OCI-LY7 (cell line): ENCODE results near the gene CCDC116. TPM values are rescaled to one million over a fixed set of nuclear protein-coding genes. Genes with fewer than 3 reads are reported as not detected.

ENCODE experiments used
- BruUV-seq: library from RNA; stranded (reverse); fragments of 400-500 nt; replicated peaks from 2 replicates; lab custom pipeline; 2021; lab: Mats Ljungman, UMichigan
- CTCF ChIA-PET: fragments of 300-600 bp; sonication (Branson Sonifier 250); formaldehyde crosslinking; loops from one replicate; lab custom pipeline; 2022; ENCODE audit warnings: antibody characterized with exemption; ENCODE audit not compliant: unreplicated experiment; lab: Charles Lee
- POLR2A ChIA-PET: fragments of 300-600 bp; sonication (Branson Sonifier 250); formaldehyde crosslinking; loops from one replicate; lab custom pipeline; 2022; ENCODE audit warnings: antibody characterized with exemption; lab: Charles Lee
- DNase-seq: peaks from one replicate; pipeline ENCODE4 v3.0.0-alpha.2; 2015; ENCODE audit warnings: low spot score
- H2AFZ ChIP-seq: fragments of 200-600 bp; sonication (generic), shearing (Covaris generic); 2 replicates; pipeline ENCODE4 v1.6.1; 2014; ENCODE audit warnings: mild to moderate bottlenecking, antibody characterized with exemption, low read length, moderate library complexity
- H3K27ac ChIP-seq: fragments of 200-600 bp; sonication (generic); 2 replicates; pipeline ENCODE4 v1.5.1; 2014; ENCODE audit warnings: mixed run types, low read depth, mild to moderate bottlenecking, moderate library complexity, low read length, inconsistent platforms; ENCODE audit not compliant: poor library complexity, severe bottlenecking
- H3K36me3 ChIP-seq: fragments of 200-600 bp; sonication (generic); 2 replicates; pipeline ENCODE4 v1.6.1; 2014; ENCODE audit warnings: mild to moderate bottlenecking, antibody characterized with exemption, low read length, moderate library complexity, mixed read lengths; ENCODE audit not compliant: insufficient read depth
- H3K4me1 ChIP-seq: fragments of 200-600 bp; sonication (generic); 2 replicates; pipeline ENCODE4 v1.5.1; 2014; ENCODE audit warnings: mild to moderate bottlenecking, low read length; ENCODE audit not compliant: insufficient read depth, poor library complexity, severe bottlenecking
- H3K4me2 ChIP-seq: fragments of 200-600 bp; sonication (generic); 2 replicates; pipeline ENCODE4 v1.6.1; 2014; ENCODE audit warnings: mild to moderate bottlenecking, low read length
- H3K4me3 ChIP-seq: fragments of 200-600 bp; sonication (generic); 2 replicates; pipeline ENCODE4 v1.5.1; 2014; ENCODE audit warnings: mild to moderate bottlenecking, low read depth, low read length; ENCODE audit not compliant: poor library complexity, severe bottlenecking
- H3K79me2 ChIP-seq: fragments of 200-600 bp; sonication (generic); 2 replicates; pipeline ENCODE4 v1.6.1; 2016; ENCODE audit warnings: low read depth, mild to moderate bottlenecking, low read length, moderate library complexity, mixed read lengths; ENCODE audit not compliant: insufficient read depth
- H3K9me2 ChIP-seq: fragments of 200-600 bp; sonication (generic); 2 replicates; pipeline ENCODE4 v1.6.1; 2016; ENCODE audit warnings: mild to moderate bottlenecking, low read length, mixed read lengths; ENCODE audit not compliant: insufficient read depth
- H3K9me3 ChIP-seq: fragments of 200-600 bp; sonication (generic); 2 replicates; pipeline ENCODE4 v1.6.1; 2014; ENCODE audit warnings: mild to moderate bottlenecking, mixed run types, low read length, mixed read lengths
- H4K20me1 ChIP-seq: fragments of 200-600 bp; sonication (generic); 2 replicates; pipeline ENCODE4 v1.6.1; 2014; ENCODE audit warnings: mild to moderate bottlenecking, antibody characterized with exemption, low read length, moderate library complexity, mixed read lengths; ENCODE audit not compliant: insufficient read depth
- CTCF ChIP-seq: fragments of 200-600 bp; sonication (generic); conservative IDR thresholded peaks from 2 replicates; pipeline ENCODE4 v1.5.1; 2014; ENCODE audit warnings: mild to moderate bottlenecking, antibody characterized with exemption, low read length, moderate library complexity, mixed read lengths
- EZH2phosphoT487 ChIP-seq: fragments of 200-600 bp; sonication (generic); IDR thresholded peaks from 2 replicates; pipeline ENCODE4 v1.6.1; 2018; ENCODE audit warnings: low read depth, borderline replicate concordance, mild to moderate bottlenecking, mixed run types, antibody characterized with exemption, low read length, moderate library complexity, mixed read lengths
- intact Hi-C: fragments of 100-400 bp; cut with micrococcal nuclease; formaldehyde crosslinking; loops from one replicate; pipeline ENCODE4 v1.10.0; 2022; ENCODE audit not compliant: unreplicated experiment
- total RNA-seq, 2 experiments: library from RNA; depleted of rRNA in 1 of 2; stranded (reverse); fragments of >200 nt in 1 of 2; shearing (Covaris generic) in 1 of 2; gene quantifications; 2 replicates each; pipeline ENCODE4 v1.2.3, GENCODE V29; 2014 to 2022

CCDC116 gene
- total RNA-seq, 2 experiments from 2014 or later: 1.5 to 3.1 TPM

GRCh38 chr22:21650280-21650679 lies 17.7 kb downstream of the CCDC116 start:
- no peak for TF ChIP-seq EZH2phosphoT487
- TF ChIP-seq CTCF: no peak
- ChIA-PET CTCF (no interaction called here), POLR2A (interaction anchor here (2.5 kb wide), 1 partner anchor 8 kb away, joined by 7 read pairs; the partner anchor contains the start of gene SDF2L1)
- peaks cover 32% of the 10 kb centered on the region for H3K4me1 ChIP-seq
- BruUV-seq: no TSS peak
- H3K36me3 ChIP-seq: peaks cover 47% of the 10 kb centered on the region
- H3K9me3 ChIP-seq: no peaks in the 10 kb centered on the region
- no peaks in the 10 kb centered on the region for H4K20me1 ChIP-seq
- no peak overlapping the region for H3K4me3 ChIP-seq
- H3K27ac ChIP-seq: no peak overlapping the region
- intact Hi-C loops: no loop called here
- no peak overlapping the region for H3K4me2 ChIP-seq
- DNase-seq: no peak
- H2AFZ ChIP-seq: no peak overlapping the region
- H3K79me2 ChIP-seq: no peaks in the 10 kb centered on the region
- H3K9me2 ChIP-seq: no peaks in the 10 kb centered on the region

- TF ChIP-seq EZH2phosphoT487 (no peak), CTCF (no peak)
- ChIA-PET POLR2A (interaction anchor here (2.5 kb wide), 1 partner anchor 9 kb away, joined by 7 read pairs; the partner anchor contains the start of gene SDF2L1), CTCF (no interaction called here)
- Histone ChIP-seq H3K4me1 (peaks cover 32% of the 10 kb centered on the region), H4K20me1 (no peaks in the 10 kb centered on the region), H3K9me3 (no peaks in the 10 kb centered on the region), H3K4me2 (peak overlapping the region; percentile 97), H3K36me3 (peaks cover 42% of the 10 kb centered on the region), H3K9me2 (no peaks in the 10 kb centered on the region), H3K27ac (peak overlapping the region; percentile 68), H3K79me2 (no peaks in the 10 kb centered on the region), H2AFZ (peak overlapping the region; percentile 97), H3K4me3 (peak overlapping the region; percentile 76)
- no peak for DNase-seq
- intact Hi-C loops: no loop called here
- no TSS peak for BruUV-seq
Measured at GRCh38 chr22:21650823-21651520, 18.4 kb downstream of the CCDC116 start.

- peaks cover 37% of the 10 kb centered on the region for H3K36me3 ChIP-seq
- ChIA-PET CTCF (interaction anchor here (0.6 kb wide), 1 partner anchor 381 kb away, joined by 3 read pairs; no protein-coding TSS in a partner anchor), POLR2A (interaction anchor here (1.3 to 2.5 kb wide), 2 partner anchors 9 to 73 kb away, joined by 3 to 7 read pairs; partner anchors contain the start of gene SDF2L1)
- peak overlapping the region; percentile 76 for H3K4me3 ChIP-seq
- H3K9me2 ChIP-seq: no peaks in the 10 kb centered on the region
- no peaks in the 10 kb centered on the region for H3K79me2 ChIP-seq
- H2AFZ ChIP-seq: peak overlapping the region; percentile 97
- TF ChIP-seq EZH2phosphoT487 (no peak), CTCF (no peak)
- no peaks in the 10 kb centered on the region for H4K20me1 ChIP-seq
- no TSS peak for BruUV-seq
- intact Hi-C loops: no loop called here
- no peaks in the 10 kb centered on the region for H3K9me3 ChIP-seq
- peak overlapping the region; percentile 68 for H3K27ac ChIP-seq
- H3K4me1 ChIP-seq: peaks cover 28% of the 10 kb centered on the region
- H3K4me2 ChIP-seq: peak overlapping the region; percentile 97
- no peak for DNase-seq
Measured at GRCh38 chr22:21651521-21652009, 19.0 kb downstream of the CCDC116 start.
